GM18868 (cell line): Measurements from ENCODE around the gene PROZ.
"Not testable (repeated sequence)": the region's sequence is repeated elsewhere in the genome, so short reads cannot be mapped to it uniquely, and the experiment has no call there.

Experiments
- ATAC-seq: cut with Tn5 transposase; IDR thresholded peaks from one replicate; pipeline ENCODE4 v1.9.1; 2021; ENCODE audit warnings: mild to moderate bottlenecking, moderate library complexity; ENCODE audit not compliant: unreplicated experiment

Gene PROZ, protein sequence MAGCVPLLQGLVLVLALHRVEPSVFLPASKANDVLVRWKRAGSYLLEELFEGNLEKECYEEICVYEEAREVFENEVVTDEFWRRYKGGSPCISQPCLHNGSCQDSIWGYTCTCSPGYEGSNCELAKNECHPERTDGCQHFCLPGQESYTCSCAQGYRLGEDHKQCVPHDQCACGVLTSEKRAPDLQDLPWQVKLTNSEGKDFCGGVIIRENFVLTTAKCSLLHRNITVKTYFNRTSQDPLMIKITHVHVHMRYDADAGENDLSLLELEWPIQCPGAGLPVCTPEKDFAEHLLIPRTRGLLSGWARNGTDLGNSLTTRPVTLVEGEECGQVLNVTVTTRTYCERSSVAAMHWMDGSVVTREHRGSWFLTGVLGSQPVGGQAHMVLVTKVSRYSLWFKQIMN

DNA sequence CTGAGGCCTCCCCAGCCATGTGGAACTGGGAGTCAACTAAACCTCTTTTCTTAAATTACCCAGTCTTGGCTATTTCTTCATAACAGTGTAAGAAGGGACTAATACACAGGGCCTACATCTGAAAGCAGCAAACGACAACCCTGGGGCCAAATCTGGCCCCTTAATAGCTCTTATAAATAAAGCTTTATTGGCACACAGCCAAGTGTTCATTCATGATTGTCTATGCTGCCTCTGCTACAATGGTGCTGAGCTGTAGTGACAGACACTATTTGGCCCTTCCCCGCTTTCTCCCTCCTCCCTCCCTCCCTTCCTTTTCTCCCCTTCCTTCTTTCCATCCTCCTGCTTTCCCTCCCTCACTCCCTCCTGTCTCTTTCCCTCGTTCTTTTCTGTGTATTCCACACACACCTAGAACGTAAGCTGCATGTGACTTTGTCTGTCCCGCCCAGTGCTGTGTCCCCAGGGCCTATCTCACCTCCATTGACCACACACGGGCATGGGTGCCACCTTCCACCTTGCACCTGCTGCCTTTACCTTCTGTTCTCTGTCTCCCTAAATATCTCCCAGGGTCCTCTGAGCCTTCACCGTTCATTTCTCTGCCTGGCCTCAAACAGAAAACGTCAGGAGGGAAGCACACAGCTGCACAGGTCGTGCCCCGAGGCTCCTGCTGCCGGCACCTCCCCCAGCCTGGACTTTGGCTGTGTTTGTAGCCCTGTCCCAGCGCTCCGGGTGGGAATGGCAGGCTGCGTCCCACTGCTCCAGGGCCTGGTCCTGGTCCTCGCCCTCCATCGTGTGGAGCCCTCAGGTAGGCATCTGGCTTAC is at the start of gene PROZ:
PROZ (plus strand) TSS at position 720 of the 819 bp plus-strand sequence; CDS start at position 733, 13 bp downstream.
- no peak for ATAC-seq

DNA sequence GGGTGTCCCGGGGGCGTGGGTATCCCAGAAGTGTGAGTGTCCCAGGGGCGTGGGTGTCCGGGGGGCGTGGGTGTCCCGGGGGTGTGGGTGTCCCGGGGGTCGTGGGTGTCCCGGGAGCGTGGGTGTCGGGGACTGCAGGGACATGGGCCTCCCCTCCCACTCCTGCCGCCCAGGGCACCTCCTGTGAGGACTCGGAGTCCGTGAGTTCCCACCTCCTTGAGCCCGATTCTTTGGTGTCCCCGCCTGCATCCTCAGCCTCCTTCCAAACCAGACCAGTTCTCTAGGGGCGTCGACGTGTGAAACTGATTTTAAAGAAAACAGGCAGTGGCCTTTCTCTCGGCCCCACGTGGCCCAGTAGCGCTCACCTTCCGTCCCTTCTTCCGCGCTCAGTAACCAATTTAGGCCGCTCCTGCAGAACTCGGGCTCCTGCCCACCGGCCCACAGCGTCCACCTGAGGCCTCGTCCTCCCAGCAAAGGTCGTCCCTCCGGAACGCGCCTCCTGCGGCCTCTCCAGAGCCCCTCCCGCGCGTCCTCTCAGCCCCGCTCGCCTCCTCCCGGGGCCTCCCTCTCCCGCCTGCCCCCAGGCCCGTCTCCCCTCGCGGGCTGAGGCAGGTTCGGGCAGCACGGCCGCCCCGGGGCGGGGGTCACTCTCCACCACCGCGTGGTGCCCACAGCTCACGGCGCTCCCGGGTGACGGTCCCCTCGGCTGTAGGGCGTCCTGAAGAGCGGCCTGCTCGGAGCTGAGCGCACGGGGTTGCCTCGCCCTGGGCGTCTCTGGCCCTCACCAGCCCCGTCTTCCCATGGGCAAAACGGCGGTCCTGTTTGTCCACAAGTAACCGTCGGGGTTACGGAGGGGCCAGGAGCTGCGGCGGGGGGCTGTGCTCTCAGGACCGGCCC is 49.0 kb upstream of the PROZ start:
- ATAC-seq: no peak

DNA sequence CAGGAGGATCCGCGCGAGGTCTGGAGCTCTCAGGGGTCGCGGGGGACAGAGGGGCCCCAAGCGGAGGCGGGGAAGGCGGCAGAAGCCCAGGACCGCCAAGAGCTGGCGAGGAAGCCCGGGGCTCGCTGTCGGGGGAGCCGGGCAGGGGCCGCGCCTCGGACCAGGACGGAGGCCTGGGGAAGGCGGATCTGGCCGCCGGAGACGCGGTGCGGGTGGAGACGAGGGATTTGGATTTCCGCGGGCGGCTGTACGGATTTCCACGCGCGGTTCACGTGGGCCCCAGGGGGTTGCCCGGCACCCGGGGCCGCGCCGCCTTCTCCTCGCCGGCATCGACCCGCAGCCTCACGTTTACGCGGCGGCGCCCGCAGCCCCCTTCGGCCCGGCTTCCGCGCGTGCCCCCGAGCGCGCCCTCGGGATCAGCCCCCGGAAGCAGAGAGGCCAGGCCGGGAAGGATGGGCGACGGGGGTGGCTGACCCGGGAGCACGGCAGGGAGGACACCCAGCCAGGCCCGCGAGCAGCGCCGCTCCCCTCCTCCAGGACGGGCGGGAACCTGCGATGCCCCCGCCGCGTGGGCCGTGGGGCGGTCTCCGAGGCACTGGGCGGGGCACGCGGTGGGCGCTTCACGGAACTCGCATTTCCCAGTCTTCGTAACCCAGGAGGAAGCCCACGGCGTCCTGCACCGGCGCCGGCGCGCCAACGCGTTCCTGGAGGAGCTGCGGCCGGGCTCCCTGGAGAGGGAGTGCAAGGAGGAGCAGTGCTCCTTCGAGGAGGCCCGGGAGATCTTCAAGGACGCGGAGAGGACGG is 48.2 kb upstream of the PROZ start:
- no peak for ATAC-seq

DNA sequence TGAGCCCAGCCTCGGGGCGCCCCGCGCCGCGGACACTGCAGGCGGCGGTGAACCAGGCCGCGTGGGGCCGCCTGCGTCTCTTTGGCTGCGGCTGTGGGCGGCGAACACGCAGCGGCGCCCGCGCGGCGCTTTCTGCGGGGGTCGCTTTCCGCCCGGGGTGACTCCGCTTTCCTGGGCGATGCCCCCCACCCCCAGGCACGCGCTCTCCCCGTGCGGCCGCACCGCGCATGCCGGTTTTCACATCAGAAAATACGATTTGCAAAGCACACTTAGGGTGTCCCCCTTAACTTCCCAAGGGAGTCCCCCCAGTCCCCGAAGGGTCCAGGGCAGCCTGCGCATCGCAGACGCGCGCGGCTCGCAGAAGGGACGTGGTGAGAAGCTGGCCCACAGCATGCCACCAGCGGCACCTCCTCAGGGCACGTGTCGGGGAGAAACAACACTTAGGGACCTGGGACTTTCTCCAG is 47.6 kb upstream of the PROZ start:
- no peak for ATAC-seq

DNA sequence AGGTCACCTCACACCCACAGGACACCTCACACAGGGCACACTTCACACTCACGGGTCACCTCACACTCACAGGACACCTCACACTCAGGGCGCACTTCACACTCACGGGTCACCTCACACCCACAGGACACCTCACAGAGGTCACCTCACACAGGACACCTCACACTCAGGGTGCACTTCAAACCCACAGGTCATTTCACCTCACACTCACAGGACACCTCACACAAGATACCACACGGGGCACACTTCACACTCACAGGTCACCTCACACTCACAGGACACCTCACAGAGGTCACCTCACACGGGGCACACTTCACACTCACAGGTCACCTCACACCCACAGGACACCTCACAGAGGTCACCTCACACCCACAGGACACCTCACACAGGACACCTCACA is 46.6 kb upstream of the PROZ start:
- not testable (repeated sequence) for ATAC-seq

DNA sequence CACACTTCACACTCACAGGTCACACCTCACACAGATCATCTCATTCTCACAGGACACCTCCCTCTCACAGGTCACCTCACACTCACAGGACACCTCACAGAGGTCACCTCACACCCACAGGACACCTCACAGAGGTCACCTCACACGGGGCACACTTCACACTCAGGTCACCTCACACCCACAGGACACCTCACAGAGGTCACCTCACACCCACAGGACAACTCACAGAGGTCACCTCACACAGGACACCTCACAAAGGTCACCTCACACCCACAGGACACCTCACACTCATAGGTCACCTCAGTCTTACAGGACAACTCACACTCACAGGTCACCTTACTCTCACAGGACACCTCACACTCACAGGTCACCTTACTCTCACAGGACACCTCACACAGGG is 46.0 kb upstream of the PROZ start:
- ATAC-seq: not testable (repeated sequence)

DNA sequence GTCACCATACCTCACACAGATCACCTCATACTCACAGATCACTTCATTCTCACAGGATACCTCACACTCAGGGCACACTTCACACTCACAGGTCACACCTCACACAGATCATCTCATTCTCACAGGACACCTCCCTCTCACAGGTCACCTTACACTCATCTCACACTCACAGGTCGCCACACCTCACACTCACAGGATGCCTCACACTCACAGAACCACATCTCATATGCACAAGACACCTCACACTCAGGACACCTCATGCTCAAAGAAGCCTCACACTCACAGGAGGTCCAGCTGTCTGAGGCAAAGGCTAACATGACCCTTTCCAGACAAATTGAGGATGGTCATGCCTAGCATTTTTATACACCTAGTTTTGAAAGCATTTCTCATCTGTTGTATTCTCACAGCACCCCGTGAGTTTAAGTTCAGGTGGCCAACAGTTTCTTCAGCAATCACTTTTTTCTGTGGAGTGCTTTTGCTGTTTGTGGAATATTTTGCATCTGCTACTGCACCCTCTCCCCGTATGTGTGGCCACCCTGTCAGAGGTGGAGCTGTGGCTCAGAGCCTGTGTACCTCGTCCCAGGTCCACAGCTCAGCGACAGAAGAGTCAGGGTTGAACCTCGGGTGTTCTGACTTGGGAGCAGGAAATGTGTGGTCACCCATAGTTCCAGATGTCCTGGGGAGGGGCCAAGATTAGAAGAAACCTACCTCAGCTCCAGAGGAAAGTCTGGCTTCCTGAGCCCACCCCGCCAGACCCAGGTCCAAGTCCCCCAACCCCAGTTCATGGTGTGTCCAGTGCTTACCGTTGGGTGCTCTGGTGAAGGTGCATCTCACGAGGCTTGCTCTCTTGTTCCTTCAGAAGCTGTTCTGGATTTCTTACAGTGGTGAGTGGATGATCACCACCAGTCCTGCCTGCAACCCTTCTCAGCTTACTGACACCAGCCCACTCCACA is 45.3 kb upstream of the PROZ start:
- no peak for ATAC-seq

DNA sequence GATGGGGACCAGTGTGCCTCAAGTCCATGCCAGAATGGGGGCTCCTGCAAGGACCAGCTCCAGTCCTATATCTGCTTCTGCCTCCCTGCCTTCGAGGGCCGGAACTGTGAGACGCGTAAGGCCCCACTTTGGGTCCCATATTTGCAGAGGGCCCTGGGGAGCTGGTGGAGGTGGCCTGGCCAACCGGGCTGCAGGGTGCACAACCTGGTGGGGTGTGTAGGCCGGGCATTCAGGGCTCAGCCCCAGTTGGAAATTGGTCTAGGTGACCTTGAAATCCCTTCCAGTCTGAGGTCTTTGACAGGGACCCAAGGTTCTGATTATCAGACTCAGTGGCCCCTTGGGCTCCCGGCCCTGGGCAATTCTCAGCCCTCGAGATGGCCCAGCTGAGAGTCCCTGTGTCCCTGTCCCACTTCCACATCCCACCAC is 44.6 kb upstream of the PROZ start:
- no peak for ATAC-seq

DNA sequence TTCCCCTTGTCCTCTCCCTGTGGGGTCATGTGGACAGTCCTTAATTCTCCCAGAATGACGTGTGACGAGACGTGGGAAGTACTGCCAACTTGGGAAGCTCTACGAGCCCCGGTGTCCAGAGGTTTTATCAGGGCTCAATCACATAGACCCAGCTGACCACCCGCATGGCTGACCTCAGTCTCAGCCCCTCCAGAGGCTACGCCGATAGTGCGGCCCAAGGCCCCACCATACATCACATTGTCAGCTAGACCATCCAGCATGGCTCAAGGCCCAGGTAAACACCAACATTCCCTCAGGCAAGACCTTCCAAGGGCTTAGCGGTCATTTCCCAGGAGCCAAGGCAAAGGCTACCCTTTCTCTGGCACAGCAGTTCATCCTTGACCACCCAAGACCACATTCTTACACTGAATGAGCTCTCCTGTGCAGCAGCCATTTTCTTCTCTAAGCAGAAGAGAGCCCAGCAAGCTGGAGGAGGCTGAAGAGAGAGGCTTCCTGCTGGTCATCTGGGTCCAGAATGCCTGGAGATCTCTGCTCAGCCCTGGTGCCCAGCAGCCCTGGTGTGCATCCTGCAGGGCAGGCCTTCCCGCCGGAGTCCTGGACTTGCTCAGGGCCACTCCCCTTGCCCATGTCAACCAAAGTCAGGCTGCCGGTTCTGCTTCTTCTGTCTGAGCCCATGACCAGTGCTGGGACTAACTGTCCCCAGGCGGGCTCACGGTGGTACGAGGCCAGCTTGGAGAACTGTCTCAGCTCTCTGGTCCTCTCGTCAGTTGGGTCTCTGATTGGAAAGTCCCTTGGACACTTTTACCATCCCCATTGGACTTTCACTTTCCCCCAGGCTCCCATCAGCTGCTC is 43.7 kb upstream of the PROZ start:
- no peak for ATAC-seq

DNA sequence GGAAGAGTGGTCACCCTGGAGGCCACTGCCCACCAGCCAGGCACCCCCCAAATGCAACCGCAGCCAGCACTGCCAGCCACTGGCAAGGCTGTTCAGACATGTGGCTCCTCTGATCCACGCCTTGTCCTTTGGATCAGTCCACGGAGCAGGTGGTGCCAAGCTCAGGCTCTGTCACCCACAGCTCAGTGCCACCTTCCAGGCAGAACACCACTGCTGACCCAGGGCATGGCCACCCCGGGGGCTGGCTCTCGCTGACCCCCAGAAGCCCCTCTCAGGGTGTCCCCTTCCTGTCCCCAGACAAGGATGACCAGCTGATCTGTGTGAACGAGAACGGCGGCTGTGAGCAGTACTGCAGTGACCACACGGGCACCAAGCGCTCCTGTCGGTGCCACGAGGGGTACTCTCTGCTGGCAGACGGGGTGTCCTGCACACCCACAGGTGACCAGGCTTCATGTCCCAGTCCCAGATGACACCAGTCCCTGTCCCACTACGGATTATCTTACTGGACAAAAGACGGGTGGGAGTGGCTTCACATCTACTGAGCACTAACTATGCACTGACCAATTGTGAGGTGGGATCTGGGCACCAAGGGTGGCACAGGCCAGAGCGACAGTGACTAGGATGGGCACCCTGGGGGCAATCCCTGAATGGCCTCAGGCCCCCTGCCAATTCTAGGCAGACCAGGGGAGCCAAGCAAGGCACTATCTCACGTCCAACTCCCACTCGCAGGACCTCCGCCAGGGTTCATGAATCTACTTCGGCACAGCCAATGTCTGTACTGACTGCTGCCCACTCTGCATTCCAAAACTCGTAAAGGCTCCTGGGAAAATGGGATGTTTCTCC is 42.9 kb upstream of the PROZ start:
- ATAC-seq: no peak

DNA sequence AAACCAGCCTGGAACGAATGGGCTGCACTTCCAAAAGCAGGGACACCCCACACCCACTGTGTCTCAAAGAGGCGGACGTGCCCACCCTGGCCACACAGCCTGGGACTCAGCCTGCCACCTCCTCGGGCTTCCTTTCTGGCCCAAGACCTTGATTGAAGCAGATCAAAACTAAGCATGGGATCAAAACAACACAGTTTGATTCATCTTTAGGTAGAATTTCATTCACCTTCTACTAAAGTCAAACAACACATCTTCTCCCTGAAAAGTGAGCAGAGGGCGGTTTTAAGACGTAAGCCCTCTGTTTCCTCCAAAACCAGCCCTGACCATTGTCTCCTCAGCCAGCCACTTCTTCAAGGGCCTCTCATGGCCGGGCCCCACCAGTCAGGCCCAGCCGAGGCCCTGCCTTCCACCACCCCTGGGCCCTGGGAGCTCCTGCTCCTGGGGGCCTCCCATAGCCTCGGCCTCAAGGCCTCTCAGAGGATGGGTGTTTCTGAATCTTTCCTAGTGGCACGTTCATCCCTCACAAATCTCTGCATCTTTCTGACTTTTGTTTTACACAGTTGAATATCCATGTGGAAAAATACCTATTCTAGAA is 42.1 kb upstream of the PROZ start:
- ATAC-seq: no peak

DNA sequence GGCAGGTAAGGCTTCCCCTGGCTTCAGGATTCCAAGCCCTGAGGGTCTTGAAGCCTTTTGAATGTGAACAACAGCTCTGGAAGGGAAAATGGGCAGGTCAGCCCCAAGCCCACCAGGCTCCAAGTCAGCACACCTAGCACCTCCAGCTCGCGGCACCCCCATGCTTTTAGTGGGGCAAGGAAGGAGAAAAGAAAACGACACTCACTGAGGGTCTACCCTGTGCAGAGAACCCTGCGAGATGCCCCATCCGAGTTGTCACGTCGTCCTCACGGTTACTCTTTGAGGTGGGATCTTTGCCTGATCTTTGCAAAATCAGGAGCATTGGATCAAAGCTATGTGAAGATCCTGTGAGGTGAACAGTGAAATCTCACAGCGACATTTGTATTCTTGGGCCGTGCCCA is 41.6 kb upstream of the PROZ start:
- ATAC-seq: no peak

DNA sequence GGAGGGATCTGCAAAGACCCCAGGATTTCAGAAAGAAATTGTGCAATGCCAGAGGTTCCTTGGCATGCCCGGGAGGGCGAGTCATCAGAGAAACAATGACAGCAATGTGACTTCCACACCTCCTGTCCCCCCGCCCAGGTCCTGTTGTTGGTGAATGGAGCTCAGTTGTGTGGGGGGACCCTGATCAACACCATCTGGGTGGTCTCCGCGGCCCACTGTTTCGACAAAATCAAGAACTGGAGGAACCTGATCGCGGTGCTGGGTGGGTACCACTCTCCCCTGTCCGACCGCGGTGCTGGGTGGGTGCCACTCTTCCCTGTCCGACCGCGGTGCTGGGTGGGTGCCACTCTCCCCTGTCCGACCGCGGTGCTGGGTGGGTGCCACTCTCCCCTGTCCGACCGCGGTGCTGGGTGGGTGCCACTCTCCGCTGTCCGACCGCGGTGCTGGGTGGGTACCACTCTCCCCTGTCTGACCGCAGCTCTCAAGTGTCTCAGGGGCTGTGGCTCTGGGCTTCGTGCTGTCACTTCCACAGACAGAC is 41.0 kb upstream of the PROZ start:
- ATAC-seq: no peak

DNA sequence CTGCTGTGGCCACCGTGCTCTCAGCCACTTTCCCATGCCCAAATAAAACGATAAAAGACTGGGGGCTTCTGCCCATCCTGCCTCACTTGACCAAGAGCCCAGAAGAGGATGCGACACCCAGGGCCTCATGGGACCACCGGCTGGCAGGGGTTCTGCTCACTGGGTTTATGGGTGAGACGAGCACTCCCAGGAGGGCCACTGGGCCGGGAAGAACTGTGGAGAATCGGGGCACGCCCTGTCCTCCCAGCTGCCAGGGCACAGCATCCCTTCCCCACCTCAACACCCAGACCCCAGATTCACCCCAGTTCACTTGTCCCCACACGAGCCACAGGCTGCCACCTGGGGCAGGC is 40.6 kb upstream of the PROZ start:
- no peak for ATAC-seq

DNA sequence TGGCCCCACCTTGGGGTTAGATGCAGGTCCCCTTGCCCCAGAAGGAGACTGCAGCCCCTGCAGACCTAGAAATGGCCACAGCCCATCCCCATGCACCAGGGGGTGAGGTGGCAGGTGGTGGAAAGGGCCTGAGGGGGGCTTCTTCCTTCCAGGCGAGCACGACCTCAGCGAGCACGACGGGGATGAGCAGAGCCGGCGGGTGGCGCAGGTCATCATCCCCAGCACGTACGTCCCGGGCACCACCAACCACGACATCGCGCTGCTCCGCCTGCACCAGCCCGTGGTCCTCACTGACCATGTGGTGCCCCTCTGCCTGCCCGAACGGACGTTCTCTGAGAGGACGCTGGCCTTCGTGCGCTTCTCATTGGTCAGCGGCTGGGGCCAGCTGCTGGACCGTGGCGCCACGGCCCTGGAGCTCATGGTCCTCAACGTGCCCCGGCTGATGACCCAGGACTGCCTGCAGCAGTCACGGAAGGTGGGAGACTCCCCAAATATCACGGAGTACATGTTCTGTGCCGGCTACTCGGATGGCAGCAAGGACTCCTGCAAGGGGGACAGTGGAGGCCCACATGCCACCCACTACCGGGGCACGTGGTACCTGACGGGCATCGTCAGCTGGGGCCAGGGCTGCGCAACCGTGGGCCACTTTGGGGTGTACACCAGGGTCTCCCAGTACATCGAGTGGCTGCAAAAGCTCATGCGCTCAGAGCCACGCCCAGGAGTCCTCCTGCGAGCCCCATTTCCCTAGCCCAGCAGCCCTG is 40.0 kb upstream of the PROZ start:
- ATAC-seq: no peak
